Measurements from ENCODE around the gene CD79B.
A peak's percentile ranks its signal among the peaks of the same experiment; 100 is the strongest.
"Not testable (repeated sequence)": the region's sequence is repeated elsewhere in the genome, so short reads cannot be mapped to it uniquely, and the experiment has no call there.

CD79B gene

DNA sequence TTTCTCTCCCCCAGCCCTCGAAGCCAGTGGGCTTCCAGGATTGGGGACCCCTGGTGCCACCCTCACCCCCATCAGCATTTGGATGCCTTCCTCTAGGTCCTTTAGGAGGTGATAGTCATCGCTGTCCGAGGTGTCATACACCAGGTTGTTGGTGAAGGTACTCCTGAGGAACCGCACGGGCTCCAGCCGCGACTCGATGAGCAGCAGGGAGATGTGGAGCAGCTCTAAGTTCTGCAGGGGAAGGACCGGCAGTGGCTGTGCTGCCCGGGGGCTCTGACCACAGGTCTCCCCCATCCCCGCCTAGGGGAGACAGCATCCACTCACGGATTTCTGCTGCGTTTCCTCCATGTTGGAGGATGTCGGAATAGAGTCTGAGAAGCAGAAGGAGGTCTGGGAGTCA, 22.0 kb downstream of the CD79B start:
- DNase-seq (ENCODE audit: low read depth) = no peak

- not testable (repeated sequence) for DNase-seq (ENCODE audit: low read depth)
These were observed 22.5 kb downstream of the CD79B start for GRCh38 chr17:63909586-63909985.

DNA sequence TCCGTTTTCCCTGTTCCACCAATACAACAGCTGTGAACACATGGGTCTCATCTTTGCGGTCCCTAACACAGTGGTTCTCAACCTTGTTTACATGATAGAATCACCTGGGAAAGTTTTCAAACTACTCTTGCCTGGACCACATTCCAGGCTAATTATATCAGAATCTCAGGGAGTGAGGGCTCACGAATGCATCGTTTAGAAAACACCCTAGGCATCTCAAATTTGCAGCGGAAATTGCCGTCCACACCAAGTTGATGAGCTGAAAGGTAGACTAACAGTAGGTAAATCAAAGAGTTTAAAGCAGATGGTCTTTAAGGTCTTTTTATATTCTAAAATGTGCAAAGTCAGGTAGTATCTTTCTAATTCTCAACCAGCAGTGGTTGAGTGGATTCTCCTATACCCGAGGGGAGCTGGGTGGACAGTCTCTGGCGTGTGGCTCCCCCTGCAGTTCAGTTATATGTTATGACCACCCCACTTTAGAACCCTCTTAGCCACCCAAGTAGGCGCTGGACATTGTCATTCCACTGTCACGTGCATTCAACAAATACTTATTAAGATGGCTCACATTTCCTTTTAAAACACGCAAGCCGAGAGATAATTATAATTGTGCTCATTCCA, 24.9 kb downstream of the CD79B start:
- DNase-seq (ENCODE audit: low read depth) = not testable (repeated sequence)

DNA sequence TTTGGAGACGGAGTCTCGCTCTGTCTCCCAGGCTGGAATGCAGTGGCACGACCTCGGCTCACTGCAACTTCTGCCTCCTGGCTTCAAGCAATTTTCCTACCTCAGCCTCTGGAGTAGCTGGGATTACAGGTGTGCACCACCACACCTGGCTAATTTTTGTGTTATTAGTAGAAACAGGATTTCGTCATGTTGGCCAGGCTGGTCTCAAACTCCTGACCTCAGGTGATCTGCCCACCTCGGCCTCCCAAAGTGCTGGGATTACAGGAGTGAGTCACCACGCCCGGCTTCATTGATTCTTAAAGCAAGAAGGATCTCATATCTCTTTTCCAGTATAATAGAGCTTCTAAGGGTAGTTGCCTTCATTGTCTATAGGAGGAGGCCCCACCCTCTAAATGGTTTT, 27.3 kb downstream of the CD79B start:
- DNase-seq (ENCODE audit: low read depth) = not testable (repeated sequence)

- not testable (repeated sequence) for DNase-seq (ENCODE audit: low read depth)
These were observed 28.3 kb downstream of the CD79B start for GRCh38 chr17:63903787-63904201.

- DNase-seq (ENCODE audit: low read depth) = not testable (repeated sequence)
These were observed 30.2 kb downstream of the CD79B start for GRCh38 chr17:63901971-63902370.

DNA sequence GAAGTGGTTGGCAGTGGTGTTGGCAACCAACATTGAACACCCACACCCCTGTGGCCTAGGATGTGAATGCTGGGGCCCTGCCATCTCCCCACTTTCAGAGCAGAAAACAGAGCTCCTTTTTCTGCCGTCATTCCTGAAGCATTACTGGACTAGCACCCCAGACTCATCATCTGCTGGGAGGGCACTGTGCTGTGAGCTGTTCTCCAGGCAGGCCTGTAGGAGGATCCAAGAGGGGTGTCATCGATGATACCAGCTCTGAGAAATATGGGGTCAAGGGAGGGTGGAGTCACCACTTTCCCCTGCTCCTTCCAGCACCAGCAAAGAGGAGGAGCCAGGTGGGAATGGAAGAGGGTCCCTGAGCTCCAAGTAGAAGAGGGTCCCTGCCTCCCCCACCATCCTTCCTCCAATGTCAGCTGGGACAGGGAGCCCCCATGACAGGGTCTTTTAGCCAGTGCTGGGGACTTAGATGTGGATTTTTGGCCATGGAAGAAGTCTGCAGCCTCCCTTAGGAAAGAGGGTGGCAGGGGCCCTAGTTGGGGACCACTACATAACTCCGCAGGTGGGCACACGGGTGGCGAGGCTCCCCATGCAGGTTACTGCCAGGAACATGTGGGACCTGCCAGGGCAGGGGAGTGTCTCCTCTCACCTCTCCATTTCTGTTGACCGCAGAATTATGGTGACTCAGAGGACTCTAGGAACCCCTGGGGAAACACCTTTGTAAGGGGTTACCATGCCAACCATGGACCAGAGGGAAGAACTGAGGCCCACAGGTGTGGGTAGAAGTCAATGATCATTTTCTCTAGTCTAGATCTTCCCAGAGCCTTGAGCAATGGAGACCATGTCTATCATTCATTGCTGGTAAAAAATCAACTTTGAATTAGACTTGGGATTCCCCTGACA, 33.0 kb downstream of the CD79B start:
- not testable (repeated sequence) for DNase-seq (ENCODE audit: low read depth)

GRCh38 chr17:63896524-63897354, 35.4 kb downstream of the CD79B start, which contains the start of gene CSH1:
Gene CSH1, minus strand, starts transcription at chr17:63896574. Its CDS starts 63 bp downstream, at chr17:63896511.
- not testable (repeated sequence) for DNase-seq (ENCODE audit: low read depth)

DNA sequence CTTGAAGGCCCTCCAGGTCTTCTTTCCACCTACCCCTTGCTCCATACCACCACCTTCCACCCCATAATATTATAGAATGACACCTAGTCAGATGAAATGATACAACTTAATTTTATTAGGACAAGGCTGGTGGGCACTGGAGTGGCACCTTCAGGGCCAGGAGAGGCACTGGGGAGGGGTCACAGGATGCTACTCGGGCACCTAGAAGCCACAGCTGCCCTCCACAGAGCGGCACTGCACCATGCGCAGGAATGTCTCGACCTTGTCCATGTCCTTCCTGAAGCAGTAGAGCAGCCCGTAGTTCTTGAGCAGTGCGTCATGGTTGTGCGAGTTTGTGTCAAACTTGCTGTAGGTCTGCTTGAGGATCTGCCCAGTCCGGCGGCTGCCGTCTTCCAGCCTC, 37.3 kb downstream of the CD79B start:
- not testable (repeated sequence) for DNase-seq (ENCODE audit: low read depth)

GRCh38 chr17:63894021-63894420, 38.1 kb downstream of the CD79B start:
- not testable (repeated sequence) for DNase-seq (ENCODE audit: low read depth)

DNA sequence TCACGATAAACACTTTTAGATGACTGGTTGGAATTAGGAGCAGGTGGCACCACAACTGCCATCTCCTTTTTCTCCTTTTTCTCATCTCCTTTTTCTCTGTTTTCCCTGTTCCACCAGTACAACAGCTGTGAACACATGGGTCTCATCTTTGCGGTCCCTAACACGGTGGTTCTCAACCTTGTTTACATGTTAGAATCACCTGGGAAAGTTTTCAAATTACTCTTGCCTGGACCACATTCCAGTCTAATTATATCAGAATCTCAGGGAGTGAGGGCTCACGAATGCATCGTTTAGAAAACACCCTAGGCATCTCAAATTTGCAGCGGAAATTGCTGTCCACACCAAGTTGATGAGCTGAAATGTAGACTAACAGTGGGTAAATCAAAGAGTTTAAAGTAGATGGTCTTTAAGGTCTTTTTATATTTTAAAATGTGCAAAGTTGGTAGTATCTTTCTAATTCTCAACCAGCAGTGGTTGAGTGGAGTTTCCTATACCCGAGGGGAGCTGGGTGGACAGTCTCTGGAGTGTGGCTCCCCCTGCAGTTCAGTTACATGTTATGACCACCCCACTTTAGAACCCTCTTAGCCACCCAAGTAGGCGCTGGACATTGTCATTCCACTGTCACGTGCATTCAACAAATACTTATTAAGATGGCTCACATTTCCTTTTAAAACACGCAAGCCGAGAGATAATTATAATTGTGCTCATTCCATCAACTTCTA, 39.7 kb downstream of the CD79B start:
- not testable (repeated sequence) for DNase-seq (ENCODE audit: low read depth)

DNA sequence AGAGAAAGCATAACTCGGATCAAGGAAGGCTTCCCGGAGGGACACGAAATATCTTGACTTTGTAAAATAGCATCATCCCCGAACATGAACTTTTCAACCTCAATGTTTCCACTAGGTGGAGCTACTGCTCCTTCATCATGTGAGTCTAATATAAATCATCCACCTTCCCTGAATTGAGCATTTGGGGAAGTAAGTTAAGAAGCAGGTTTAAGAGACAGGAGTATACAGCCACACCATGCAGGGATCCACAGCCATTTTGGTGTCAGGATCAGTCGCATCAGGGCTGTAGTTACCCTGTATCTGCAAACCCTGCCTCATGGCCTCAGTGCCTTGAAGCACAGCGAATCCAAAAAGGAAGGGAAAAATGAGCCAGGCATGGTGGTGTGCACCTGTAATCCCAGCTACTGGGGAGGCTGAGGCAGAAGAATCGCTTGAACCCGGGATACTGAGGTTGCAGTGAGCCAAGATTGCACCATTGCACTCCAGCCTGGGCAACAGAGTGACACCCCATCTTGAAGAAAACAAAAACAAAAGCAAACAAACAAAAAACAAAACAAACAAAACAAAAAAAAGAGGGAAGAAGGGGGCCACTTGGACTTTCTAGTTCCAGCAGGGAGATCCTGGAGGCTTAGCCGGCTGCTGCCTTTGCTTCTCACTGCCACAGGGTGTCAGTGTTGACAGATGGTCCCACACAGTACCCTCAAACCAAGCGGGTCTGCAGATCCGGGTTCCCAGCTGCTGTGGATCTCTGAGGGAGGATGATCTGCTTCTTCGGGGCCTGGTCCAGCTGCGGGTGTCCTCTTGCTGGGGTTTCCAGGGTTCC, 42.9 kb downstream of the CD79B start:
- not testable (repeated sequence) for DNase-seq (ENCODE audit: low read depth)

- not testable (repeated sequence) for DNase-seq (ENCODE audit: low read depth)
These were observed 47.0 kb downstream of the CD79B start for GRCh38 chr17:63885119-63885518.

GRCh38 chr17:63882626-63883126, 49.5 kb downstream of the CD79B start:
- DNase-seq (ENCODE audit: low read depth) = not testable (repeated sequence)

DNA sequence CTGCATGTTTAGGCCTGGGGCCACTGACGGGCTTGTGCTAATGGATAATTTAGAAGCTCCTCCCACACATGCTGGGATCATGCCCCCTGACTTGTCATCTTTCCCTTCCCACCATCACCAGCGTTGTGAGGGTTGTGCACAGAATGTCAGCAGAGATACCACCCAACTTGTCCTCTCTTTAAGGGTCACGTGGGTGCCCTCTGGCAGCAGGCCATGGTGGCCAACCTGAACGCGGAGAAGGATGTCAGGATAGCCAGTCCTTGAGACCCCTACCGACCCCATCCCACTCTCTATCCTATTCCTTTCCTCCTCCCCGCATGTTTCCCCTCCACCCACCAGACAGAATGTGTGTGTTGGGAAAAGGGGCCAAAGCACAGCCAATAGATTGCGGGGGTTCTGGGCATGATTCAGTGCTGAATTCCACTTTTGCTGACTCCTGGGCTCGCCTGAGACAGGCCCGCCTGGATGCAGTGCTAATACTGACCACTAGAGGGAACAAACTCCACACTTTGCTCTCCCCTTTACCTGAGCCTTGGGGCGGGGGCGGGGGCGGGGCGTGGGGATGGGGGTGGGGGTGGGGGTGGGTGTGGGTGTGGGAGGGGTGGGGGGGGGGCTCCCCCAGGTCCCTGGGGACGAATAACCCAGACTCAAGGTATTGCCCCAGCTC, 50.1 kb downstream of the CD79B start, which contains the start of gene GH2:
Gene GH2, minus strand, starts transcription at position 10 of the 667 bp plus-strand sequence. CDS start 143 bp downstream, outside the sequence.
- peak; percentile 38 for DNase-seq (ENCODE audit: low read depth)

DNA sequence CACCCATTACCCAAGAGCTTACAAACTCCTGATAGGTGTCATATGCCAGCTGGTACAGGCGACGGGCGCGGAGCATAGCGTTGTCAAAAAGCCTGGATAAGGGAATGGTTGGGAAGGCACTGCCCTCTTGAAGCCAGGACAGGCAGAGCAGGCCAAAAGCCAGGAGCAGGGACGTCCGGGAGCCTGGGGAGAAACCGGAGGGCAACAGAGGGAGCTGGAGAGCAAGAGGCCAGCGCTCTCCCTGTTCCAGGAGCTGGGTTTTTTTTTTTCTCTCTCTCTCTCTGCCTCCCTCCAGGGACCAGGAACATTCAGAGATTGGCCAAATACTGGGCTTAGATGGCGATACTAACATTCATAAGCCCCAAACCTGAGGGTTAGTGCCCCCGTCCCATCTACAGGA, 50.8 kb downstream of the CD79B start:
- not testable (repeated sequence) for DNase-seq (ENCODE audit: low read depth)

DNA sequence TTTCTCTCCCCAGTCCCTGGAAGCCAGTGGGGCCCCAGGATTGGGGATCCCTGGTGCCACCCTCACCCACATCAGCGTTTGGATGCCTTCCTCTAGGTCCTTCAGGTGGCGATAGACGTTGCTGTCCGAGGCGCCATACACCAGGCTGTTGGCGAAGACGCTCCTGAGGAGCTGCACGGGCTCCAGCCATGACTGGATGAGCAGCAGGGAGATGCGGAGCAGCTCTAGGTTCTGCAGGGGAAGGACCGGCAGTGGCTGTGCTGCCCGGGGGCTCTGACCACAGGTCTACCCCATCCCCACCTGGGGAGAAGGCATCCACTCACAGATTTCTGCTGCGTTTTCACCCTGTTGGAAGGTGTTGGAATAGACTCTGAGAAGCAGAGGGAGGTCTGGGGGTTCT, 51.4 kb downstream of the CD79B start:
- DNase-seq (ENCODE audit: low read depth) = no peak
